Neutrophil (primary cell): Measurements from ENCODE around the gene RNF220.

Source experiments
- H3K27ac ChIP-seq: fragments of 200-600 bp; sonication (generic); 2 replicates; pipeline ENCODE4 v1.5.1; 2016; ENCODE audit warnings: mild to moderate bottlenecking, moderate library complexity
- H3K27me3 ChIP-seq: fragments of 200-600 bp; sonication (generic); 2 replicates; pipeline ENCODE4 v1.6.0; 2016; ENCODE audit warnings: mild to moderate bottlenecking
- H3K36me3 ChIP-seq: fragments of 200-600 bp; sonication (generic); 2 replicates; pipeline ENCODE4 v1.5.1; 2017
- H3K4me1 ChIP-seq, 2 experiments: fragments of 200-600 bp in 1 of 2; sonication (generic) in 1 of 2; 1 replicate in 1 of 2; 2 replicates in 1 of 2; pipeline versions ENCODE4 v1.5.1 to v1.6.1; 2013 to 2016; ENCODE audit warnings: low read depth in 1 of 2, low read length in 1 of 2, mild to moderate bottlenecking in 1 of 2, moderate library complexity in 1 of 2; ENCODE audit not compliant: control insufficient read depth in 1 of 2, insufficient read depth in 1 of 2
- H3K4me3 ChIP-seq, 2 experiments: fragments of 200-600 bp in 1 of 2; sonication (generic) in 1 of 2; 1 replicate in 1 of 2; 2 replicates in 1 of 2; pipeline ENCODE4 v1.5.1; 2013 to 2016; ENCODE audit warnings: low read depth in 1 of 2, low read length in 1 of 2, mild to moderate bottlenecking in 1 of 2, moderate library complexity in 1 of 2
- H3K9me3 ChIP-seq: fragments of 200-600 bp; sonication (generic); 2 replicates; pipeline ENCODE4 v1.5.1; 2016
- TF ChIP-seq, protein P1 (sequence below): fragments of 200-600 bp; sonication (generic); IDR thresholded peaks from 2 replicates; pipeline ENCODE4 v1.5.1; 2016; ENCODE audit warnings: antibody characterized with exemption

Gene RNF220

DNA sequence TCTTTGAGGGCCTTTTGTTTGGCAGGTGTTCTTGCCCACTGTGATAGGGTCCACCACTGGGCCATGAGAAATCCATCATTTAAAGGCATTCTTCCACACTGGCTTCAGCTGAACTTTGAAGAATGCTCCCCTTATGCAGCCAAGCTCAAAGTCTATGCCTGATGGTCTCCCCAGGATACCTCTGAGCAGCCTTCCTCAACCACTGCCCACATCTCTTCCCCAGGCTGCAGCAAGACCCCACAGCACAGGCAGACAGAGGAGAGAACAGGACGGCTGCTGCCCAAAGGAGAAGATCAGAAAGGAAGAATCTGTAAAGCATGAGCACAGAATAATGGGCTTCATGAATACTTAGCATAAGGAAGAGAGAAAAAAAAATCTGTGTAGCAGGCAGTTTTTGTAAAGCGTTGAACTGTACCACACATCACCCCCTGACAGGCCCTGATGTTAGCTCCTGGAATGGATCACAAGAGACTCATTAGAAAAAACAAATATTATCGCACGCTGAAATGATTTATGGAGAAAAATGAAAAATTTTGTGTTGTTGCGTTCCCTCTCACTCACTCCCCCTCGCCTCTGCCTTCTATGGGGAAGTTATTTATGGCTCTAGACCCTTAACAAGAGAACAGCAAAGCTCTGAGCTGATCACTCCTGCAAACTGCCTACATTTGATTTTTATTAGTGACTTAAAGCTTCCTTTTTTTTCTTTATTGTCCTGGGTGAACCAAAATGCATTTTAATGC lies 135.1 kb downstream of the RNF220 start:
- Histone ChIP-seq H3K9me3 (no peaks in the 10 kb centered on the region), H3K36me3 (no peaks in the 10 kb centered on the region), H3K27me3 (no peaks in the 10 kb centered on the region), H3K4me3 (no peak overlapping the region), H3K4me1 (peaks cover 23 to 28% of the 10 kb centered on the region in 2 experiments), H3K27ac (no peak overlapping the region)
- TF ChIP-seq, protein P1, sequence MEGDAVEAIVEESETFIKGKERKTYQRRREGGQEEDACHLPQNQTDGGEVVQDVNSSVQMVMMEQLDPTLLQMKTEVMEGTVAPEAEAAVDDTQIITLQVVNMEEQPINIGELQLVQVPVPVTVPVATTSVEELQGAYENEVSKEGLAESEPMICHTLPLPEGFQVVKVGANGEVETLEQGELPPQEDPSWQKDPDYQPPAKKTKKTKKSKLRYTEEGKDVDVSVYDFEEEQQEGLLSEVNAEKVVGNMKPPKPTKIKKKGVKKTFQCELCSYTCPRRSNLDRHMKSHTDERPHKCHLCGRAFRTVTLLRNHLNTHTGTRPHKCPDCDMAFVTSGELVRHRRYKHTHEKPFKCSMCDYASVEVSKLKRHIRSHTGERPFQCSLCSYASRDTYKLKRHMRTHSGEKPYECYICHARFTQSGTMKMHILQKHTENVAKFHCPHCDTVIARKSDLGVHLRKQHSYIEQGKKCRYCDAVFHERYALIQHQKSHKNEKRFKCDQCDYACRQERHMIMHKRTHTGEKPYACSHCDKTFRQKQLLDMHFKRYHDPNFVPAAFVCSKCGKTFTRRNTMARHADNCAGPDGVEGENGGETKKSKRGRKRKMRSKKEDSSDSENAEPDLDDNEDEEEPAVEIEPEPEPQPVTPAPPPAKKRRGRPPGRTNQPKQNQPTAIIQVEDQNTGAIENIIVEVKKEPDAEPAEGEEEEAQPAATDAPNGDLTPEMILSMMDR, result no peak

DNA sequence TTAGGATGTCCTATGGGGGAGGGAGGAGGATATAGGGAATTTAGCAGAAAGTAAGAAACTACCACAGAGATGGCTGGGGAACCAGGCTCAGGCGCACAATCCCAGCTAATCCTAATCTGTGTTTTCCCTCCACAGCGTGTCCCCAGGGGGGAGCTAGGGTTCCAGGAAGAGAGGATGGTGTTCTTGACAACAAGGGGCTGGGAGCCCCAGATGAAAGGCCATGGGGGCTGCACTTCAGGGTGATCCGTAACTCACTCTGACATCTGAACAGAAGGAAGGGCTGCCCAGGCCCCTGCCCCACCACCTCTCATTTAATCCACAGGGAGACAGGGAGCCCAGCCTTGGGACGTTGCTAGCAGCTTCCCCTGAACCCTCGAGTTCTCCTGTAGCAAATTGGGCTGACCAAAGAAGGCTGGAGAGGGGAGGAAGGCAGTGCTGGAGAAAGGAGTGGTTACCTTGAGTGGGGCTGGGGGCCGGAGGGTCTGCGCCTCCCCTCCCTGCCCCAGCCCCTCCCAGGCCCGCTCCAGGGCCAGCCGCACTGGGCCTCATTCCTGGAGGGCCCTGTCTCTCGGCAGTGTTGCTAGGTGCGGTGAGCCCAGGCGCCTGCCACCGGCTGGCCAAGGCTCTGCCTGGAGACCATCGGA lies 137.5 kb downstream of the RNF220 start:
- Histone ChIP-seq H3K27me3 (no peaks in the 10 kb centered on the region), H3K36me3 (no peaks in the 10 kb centered on the region), H3K4me3 (peak overlapping the region in 1 of 2 experiments; percentile 22), H3K4me1 (peaks cover 23 to 28% of the 10 kb centered on the region in 2 experiments), H3K9me3 (no peaks in the 10 kb centered on the region), H3K27ac (peak overlapping the region; percentile 33)
- TF ChIP-seq, protein P1, result no peak

DNA sequence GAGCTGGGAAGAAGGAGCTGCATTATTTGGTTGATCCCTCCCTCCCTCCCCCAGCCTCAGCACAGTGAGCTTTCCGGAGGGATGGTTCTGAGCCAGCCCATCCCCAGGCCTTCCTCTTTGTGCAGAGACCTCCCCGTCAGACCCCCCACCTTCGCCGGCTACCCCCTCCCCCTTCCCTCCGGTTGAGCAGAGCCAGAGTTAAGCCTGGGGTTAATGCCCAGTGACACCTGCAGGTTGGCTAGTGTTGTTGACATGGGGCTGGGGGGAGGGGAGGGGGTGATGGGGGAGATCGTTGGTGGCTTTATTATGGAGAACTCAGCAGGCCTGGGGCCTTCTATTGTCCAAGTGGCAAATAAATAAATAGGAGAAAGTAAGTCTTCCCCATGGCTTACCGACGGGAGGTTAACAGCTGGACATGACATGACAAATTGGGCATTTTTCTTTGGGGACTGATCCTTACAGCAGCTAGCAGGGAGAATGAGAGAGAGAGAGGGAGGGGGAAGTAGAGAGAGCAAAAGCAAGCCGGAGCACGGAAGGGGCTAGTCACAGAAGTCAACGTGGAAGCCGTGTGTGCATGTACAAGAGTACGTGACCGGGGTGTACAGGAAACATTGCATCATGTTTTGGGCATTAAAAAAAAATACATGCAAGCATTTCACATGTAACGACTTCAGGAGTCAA lies 138.1 kb downstream of the RNF220 start:
- H3K36me3 ChIP-seq, result no peaks in the 10 kb centered on the region
- H3K9me3 ChIP-seq, result no peaks in the 10 kb centered on the region
- H3K27ac ChIP-seq, result peak overlapping the region; percentile 33
- no peaks in the 10 kb centered on the region for H3K27me3 ChIP-seq
- TF ChIP-seq, protein P1, result no peak
- peak overlapping the region in 1 of 2 experiments; percentile 22 for H3K4me3 ChIP-seq
- peaks cover 23 to 28% of the 10 kb centered on the region in 2 experiments for H3K4me1 ChIP-seq

DNA sequence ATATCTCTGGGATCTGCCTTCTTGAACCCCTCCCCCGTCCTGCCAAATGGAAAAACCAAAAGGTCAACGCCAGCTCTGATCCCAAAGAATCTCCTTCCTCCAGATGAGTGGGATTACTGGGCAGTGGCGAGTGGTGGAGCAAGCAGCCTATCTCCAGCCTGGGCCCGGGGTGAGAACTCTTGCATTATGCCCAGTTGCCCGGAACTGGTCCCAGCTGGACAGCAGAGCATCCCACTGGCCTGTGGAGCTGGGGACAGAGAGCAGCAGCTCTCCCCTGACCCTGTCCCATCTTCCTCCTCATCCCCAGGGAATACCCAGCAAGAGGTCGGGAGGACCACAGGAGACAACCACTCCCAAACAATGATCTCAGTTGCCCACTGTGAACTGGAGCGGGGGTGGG lies 138.7 kb downstream of the RNF220 start:
- H3K4me1 ChIP-seq, result peaks cover 23 to 28% of the 10 kb centered on the region in 2 experiments
- TF ChIP-seq, protein P1, result no peak
- peak overlapping the region; percentile 33 for H3K27ac ChIP-seq
- no peaks in the 10 kb centered on the region for H3K36me3 ChIP-seq
- H3K27me3 ChIP-seq, result no peaks in the 10 kb centered on the region
- no peaks in the 10 kb centered on the region for H3K9me3 ChIP-seq
- no peak overlapping the region for H3K4me3 ChIP-seq

DNA sequence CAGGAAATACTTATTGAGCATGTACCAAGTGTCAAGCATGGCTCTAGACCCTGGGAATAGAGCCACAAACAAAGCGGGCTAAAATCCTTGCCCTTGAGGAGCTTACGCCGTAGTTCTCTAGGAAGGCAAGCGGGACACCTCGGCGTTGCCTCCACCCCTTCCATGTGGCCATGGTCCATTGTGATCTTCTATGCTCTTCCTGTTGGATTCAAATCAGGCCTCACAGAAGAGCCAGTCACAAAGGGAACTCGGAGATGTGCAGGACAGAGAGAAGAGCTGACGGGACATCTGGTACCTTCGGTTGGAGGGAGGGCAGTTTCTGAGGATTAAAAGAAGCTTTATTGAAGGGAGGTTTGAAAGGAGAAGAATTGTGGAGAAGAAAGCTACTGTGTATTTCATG lies 139.9 kb downstream of the RNF220 start:
- Histone ChIP-seq H3K9me3 (no peaks in the 10 kb centered on the region), H3K4me1 (peaks cover 16 to 18% of the 10 kb centered on the region in 2 experiments), H3K27ac (no peak overlapping the region), H3K27me3 (no peaks in the 10 kb centered on the region), H3K36me3 (no peaks in the 10 kb centered on the region), H3K4me3 (no peak overlapping the region)
- TF ChIP-seq, protein P1, result no peak
